Cardiac septum (tissue), 1 donor: ENCODE data around the gene DNAJB11. TPM values are rescaled to one million over a fixed set of nuclear protein-coding genes. Genes with fewer than 3 reads are reported as not detected.

Experiments
- DNase-seq: peaks from one replicate; pipeline ENCODE4 v3.0.0-alpha.2; 2020; ENCODE audit warnings: low spot score
- intact Hi-C: fragments of 100-400 bp; cut with DNase I; formaldehyde crosslinking; loops from one replicate; pipeline ENCODE4 v1.14.0; 2022
- total RNA-seq: library from RNA; stranded (reverse); fragmentation: NEBNext Ultra II Directional; extraction: Animal tissue kit (Norgen Biotek cat#: 25700); gene quantifications from one replicate; pipeline ENCODE4 v1.2.1, GENCODE V29; 2021
- donor health status: DM: no; HTN: no; CAD: no.

DNAJB11 gene
- total RNA-seq, 1 donor from 2014 or later = 34.3 TPM

DNA sequence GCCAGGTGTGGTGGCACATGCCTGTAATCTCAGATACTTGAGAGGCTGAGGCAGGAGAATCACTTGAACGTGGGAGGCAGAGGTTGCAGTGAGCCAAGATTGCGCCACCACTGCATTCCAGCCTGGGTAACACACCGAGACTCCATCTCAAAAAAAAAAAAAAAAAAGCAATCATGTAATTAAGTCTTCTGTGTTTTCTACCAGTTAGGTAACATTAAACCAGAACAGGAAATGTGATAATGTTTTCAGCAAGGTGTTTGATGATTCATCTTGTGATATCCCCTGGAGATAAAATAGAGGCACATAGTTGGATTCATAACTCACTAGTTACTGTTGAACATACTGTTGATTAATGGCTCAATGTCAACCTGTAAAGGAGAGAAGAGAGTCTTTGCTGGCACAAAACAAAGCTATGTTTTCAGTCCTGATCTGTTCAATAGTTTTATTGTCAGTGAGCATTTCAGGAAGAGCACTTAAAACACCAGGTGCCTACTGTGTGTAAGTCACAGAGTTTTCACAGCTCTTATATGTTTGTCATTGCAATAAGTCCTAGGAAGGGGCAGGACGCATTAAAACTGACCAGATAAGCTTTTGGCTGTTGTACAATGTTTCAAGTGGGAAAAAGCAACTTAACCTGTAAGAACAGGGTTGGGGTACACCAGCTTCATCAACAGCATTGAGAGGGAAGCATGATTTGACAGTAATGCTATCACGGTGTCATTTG, 19.5 kb downstream of the DNAJB11 start:
- intact Hi-C loops = no loop called here
- DNase-seq = no peak

DNA sequence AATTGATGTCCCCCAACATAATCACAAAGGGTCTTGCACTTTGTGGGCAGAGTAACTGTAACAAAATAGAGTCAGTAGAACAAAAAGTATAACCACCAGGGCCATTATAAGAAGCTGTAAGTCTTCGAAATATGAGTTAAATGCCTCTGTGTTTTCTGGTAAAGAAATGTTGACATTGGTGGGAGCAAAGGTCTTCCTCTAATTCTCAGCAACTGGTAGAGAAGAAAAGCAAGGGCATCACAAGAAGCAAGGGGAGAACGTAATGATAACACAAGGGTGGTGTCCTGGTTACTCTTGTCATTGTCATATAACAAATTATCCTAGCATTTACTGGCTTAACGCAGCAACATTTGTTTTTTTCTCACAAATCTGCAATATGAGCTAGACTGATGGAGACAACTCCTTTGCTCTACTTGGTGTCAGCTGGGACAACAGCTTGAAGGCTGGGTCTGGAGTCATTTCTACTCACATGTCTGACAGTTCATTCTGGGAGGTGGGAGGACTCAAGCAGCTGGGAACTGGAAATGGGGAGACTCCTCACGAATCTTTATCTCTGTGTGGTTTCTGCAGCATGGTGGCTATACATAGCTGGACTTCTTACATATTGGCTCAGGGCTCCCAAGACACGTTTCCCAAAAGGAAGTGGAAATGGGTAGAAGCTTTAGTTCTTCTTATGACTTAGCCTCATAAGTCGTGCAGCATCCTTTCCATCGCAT, 20.2 kb downstream of the DNAJB11 start:
- no peak for DNase-seq
- intact Hi-C loops = no loop called here

DNA sequence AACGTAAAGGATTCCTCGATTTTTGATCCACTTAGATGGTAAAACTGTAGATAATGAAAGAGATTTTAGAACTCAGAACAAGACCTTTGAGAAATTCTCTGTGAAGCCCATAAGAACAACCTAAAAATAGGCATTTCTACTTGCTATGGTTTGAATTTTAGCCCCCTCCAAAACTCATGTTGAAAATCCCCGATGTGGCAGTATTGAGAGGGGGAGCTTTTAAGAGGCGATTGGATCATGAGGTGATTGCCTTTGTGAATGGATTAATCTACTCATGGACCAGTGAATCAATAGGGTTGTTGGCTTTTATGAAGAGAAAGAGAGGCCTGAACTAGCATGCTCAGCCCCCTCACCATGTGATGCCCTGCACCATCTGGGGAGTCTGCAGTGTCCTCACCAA, 22.2 kb downstream of the DNAJB11 start:
- intact Hi-C loops = no loop called here
- no peak for DNase-seq

DNA sequence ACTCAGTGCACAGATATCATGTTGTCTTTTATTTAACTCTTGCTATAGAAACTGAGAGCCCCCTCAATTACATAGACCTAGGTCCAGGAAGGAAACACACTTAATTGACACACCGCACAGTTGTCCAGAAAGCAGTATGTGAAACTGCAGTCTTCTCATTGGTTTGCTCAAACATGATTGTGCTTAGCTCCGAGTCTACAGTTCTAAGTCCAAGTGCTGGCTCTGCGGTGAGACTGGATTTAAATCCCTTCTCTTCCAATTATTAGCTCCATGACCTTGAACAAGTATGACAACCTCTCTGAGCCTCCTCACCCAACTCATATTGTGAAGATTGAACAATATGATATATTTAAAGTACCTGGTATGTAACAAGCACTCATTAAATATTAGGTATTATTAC, 23.3 kb downstream of the DNAJB11 start:
- no peak for DNase-seq
- intact Hi-C loops = no loop called here

DNA sequence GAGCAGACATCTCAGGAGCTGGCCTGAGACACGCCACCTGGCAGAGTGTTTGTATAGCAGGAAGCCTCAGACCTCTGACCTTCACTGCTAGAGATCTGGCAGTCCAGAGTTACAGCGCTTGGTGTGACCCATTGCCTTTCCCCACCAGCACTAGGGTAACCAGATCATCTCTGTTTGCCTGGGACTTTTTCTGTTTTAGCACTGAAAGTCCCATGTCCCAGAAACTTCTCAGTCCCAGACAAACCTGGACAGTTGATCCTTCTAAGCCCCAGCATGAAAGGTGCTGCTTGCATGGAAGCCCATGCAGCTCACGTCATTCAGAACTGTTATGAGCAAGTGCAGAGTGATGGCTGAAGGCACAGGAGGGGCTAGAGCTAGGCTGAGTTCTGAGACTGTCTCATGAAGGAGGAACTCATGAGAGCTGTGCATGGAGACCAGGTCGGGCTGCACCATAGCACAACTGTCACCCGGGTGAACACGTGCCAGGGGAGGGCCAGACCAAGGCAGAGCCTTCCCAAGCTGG, 24.1 kb downstream of the DNAJB11 start:
- intact Hi-C loops = no loop called here
- DNase-seq = no peak

DNA sequence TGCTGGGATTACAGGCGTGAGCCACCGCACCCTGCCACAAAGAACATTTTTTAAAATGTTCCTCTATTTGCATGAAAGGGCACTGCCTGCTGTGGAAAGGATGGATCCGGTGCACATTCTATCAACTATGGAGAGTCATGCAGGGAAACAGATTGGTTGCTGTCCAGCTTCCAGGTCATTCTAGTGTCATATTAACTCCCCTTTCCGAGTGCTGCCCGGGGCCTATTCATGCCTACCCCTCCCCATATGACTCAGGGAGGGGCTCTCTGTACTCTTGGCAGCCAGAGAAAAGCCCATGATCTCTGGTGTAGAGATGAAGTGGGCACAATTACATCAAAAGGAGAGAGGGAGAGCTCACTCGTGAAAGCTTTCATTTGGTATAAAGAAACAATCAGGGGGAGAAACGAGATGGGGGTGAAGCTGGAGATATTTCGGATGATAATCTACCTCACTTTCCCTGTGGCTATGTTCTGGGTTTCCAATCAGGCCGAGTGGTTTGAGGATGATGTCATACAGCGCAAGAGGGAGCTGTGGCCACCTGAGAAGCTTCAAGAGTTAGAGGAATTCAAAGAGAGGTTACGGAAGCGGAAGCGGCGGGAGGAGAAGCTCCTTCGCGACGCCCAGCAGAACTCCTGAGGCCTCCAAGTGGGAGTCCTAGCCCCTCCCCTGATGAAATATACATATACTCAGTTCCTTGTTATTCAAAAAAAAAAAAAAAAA, 26.2 kb downstream of the DNAJB11 start:
- intact Hi-C loops = no loop called here
- no peak for DNase-seq

DNA sequence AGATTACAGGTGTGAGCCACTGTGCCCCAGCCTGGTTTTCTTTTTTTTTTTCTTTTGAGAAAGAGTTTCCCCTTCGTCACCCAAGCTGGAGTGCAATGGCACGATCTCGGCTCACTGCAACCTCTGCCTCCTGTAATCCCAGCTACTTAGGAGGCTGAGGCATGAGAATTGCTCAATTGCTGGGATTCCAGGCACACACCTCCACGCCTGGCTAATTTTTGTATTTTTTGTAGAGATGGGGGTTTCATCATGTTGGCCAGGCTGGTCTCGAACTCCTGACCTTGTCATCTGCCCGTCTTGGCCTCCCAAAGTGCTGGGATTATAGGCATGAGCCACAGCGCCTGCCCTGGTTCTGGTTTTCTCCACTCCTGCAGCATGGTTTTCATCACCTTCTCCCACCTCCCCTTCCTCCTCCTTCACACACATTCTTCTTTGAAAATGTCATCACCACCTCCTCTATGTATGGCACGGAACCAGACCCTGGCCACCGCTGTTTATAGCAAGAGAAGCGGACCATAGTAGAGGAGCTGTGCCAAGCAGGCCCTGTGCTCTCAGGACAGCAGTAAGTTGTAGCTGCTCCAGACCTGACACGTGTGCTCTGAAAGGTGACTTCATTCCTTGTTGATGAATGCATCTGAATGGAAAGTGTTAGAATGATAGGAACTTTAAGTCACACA, 27.7 kb downstream of the DNAJB11 start:
- intact Hi-C loops = no loop called here

DNA sequence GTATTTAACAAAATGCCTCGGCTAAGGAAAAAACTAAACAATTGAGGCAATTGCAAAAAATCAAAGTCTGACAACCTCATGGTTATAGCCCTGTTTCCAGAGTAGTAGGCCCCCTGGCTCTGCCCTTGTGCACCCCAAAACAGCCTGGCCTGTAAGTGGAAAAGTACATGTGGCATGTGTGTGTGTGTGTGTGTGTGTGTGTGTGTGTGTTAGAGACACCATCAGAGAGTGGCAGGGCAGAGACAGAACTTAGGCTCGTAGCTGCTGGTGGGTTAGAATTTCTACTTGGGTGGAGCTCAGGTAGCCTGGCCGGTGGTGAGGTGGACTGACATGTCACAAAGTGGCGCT, 28.2 kb downstream of the DNAJB11 start:
- DNase-seq = no peak
- intact Hi-C loops = no loop called here

More for the DNA sequence above, 27.7 kb downstream of the DNAJB11 start:
- peak; percentile 83 for DNase-seq

DNA sequence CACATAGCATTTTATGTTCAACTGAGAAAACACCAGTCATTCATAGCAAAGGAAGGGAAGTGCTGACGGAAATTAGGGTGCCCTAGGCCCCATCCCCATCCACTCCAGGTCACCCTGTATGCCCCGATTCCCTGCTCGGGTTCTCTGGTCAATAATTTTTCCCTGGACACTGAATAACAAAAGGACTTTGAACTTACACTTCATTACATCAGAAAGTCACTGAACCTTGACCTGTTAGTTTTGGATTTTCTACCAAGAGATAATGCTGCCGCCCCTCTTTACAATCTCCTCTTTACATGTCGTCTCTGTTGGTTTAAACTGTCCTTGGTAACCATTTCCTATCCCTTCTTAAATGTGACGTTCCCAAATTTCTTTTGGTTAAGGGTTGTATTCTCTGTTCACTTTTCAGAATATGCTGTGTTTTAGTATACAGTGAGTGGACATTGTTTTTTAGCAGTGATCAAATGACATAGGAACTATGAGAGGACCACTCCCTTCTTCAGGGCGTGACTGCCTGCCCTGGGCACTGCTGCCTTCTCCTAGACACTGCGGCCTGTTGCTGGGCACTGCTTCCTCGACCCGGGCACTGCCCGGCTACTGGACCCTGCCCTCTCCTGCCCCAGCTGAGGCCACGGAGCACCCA, 28.7 kb downstream of the DNAJB11 start:
- intact Hi-C loops = no loop called here
- no peak for DNase-seq

DNA sequence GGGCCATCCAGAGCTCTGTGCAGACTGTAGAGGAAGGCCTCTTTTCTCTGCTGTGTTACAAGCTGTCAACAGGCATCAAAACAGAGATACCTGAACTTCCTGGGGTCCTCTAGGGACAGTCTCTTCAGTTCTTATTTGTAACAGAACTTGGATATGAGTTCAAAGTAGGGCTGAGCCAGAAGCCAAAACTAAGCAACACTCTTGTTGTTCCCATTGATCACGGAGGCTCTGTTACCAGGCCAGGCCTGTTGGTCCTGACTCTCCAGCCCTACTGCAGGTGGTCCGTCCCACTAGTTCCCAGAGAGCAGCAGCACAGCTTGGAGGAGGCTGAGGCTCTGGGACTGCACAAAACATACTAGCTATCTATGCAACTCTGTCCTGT, 29.3 kb downstream of the DNAJB11 start:
- DNase-seq = no peak
- intact Hi-C loops = no loop called here

DNA sequence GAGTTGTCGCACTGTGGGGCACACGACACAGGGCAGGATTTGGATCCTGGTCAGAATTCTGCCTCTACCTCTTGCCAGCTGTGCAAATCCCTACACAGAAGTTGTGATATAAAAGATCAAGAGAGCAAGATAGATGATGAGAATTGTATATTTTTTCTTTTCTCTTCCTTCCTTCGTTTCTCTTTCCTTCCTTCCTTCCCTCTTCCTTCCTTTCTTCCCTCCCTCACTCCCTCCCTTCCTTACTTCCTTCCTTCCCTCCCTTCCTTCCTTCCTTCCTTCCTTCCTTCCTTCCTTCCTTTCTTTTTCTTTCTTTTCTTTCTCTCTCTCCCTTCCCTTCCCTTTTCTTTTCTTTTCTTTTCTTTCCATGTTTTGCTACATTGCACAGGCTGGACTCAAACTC, 30.4 kb downstream of the DNAJB11 start:
- DNase-seq = no peak
- intact Hi-C loops = no loop called here

DNA sequence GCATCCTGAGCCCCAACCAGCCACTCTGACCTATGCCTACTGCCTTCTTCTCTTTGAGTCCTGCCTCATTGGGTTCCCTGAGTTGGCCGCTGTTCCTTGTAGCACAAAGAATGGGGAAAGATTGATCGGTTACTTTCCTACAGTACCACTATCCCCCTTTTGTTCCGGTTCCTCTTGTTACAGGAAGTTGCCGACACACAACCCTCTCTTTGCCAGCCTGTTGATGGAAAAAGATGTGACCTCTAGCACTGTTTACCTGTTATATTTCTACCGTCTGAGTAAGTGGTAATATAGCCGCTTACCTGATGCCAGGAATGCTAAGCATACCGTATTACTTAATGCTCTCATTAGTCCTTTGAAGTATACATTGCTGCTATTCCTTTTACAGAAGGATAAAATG, 32.6 kb downstream of the DNAJB11 start:
- intact Hi-C loops = no loop called here
- DNase-seq = no peak

DNA sequence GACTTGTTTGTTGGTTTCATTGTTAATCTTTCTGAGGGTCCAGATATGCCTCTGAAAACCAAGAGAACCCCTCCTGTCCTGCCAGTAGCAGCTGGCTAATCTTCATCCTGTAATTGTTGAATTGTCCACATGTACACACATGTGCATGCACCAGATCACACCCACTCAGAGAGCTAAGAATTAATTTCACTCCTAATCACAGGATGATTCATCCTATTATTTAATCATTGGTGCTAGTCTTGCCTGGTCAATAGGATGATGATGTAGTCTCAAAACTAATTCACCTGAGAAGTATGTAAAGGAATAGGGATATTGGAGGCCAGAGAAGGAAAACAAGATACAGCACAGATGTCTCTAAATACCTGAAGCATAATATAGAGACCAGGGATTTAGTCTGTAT, 34.6 kb downstream of the DNAJB11 start:
- intact Hi-C loops = no loop called here
- no peak for DNase-seq

DNA sequence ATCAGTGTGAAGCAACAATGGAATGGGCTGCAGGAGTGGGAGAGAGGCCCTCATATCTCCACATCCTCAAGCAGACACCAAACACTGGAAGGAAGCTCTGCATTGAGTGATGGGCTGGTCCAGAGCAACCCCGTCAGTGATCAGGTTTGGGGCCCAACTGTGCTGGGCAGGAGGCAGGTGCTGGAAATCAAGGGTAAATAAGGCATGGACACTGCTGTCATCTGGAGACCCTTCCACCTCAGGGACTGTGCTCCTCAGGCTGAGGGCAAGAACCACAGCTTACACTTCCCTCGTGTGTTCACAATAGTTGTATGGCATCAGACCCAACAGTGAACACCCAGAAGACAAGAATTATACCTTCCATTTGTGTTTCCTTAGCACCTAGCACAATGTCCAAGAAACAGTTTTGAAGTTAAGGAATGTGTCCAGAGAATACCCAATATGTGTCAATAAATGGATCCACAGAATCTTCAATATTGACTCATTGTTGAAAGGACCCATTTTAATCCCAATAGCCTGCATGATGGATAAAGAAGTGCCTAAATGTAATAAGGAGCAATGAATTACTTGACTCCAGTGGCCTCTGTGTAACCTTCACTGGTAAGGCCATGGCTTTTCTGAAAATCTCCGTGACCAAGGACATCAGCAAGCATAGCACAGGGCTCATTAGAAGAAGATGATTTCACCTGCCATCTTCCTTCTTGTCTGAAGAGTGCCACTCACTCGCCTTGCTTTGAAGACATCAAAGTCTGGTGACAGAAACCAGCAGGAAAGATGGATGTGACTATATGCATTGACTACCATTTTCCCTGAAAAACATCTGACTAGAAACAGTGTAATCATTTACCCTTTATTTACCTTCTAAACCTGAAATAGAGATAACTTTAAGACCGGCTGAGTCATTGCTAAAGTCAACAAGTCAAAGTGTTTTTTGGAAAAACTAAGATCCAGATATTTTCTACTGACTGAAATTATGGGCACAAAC, 35.3 kb downstream of the DNAJB11 start:
- intact Hi-C loops = no loop called here

DNA sequence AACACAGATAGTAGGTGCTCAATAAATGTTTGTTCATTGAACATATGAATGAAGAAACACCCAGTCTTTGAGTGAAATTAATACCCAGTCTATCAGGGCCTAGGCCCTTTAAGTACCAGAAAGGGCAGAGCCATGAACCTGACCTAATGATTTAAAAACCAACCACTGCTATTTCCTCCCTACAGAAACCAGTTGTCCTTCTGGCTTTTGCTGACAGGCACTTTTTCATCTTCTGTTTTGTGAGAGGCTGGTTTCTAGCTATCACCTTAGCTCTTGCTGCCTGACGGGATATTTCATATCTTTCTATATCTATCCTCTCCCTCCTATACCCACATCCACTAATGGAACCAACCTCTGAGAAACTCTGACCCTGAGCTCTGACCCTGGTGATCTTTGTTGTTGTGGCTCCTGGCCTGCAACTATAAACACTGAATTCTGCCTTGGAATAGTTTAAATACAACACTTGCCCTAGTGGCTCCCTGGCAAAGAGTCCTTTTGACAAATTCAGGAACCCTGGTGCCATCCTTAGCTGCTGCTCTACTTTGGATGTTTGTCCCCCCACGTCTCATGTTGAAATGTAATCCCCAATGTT, 38.2 kb downstream of the DNAJB11 start:
- intact Hi-C loops = no loop called here
- DNase-seq = no peak

More for the DNA sequence above, 35.3 kb downstream of the DNAJB11 start:
- DNase-seq = no peak

DNA sequence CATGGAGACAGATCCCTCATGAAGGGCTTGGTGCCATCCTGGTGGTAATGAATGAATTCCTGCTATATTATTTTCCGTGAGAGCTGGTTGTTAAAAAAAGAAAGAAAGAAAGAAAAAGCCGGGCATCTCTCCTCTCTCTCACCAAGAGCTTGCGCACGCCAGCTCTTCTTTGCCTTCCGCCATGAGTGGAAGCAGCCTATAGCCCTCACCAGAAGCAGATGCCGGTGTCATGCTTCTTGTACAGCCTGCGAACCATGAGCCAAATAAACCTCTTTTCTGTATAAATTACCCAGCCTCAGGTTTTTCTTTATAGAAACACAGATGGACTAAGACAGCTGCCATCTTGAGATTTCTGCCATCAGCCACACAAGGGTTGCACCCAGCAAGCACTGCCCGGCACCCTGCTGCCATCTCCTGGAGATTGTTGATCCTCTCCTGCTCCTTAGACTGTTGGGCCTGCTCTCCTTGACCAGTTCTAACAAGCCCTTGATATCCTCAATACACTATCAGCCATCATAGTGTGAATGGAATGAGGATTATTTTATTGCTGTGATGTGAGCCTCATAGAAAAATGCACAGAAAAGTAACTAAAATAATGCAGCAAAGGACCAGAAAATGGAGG, 38.8 kb downstream of the DNAJB11 start:
- intact Hi-C loops = no loop called here
- DNase-seq = no peak

DNA sequence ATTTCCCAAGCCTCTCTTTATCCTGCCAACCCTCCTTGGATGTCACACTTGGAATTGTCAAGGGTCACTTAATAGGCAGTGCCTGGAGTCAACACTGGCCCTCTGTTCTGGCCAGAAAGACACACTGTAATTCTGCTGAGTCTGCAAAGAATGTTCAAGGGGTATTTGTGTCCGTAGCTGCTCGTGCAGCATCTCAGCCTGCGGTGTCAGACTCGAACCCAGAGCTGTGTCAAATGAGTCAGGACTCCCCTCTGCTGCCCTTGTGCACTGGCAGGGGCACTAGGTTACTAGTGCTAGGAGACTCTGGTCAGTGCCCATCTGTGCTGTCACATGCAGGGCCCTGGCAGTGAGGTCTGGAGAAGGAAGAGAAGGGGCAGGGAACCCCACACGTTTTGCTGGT, 41.5 kb downstream of the DNAJB11 start:
- intact Hi-C loops = no loop called here
- no peak for DNase-seq
